Endothelial cell of umbilical vein (primary cell): Measurements from ENCODE around the gene TLNRD1.

Source experiments
- FOS ChIP-seq: IDR thresholded peaks from 2 replicates; pipeline ENCODE4 v1.6.1; 2011; ENCODE audit warnings: mild to moderate bottlenecking, low read length, moderate library complexity, borderline replicate concordance; ENCODE audit not compliant: insufficient read depth
- TF ChIP-seq, protein P1 (sequence below), 2 donors: IDR thresholded peaks; 1 replicate in 1 of 2; 2 replicates in 1 of 2; pipeline ENCODE4 v1.5.1; 2011; ENCODE audit warnings: low read length in 2 of 2, mild to moderate bottlenecking in 2 of 2, moderate library complexity in 2 of 2, control low read depth in 1 of 2, inconsistent platforms in 1 of 2, low read depth in 1 of 2; ENCODE audit not compliant: insufficient read depth in 1 of 2; ENCODE audit errors: extremely low read depth in 1 of 2

- TF ChIP-seq, protein P1, sequence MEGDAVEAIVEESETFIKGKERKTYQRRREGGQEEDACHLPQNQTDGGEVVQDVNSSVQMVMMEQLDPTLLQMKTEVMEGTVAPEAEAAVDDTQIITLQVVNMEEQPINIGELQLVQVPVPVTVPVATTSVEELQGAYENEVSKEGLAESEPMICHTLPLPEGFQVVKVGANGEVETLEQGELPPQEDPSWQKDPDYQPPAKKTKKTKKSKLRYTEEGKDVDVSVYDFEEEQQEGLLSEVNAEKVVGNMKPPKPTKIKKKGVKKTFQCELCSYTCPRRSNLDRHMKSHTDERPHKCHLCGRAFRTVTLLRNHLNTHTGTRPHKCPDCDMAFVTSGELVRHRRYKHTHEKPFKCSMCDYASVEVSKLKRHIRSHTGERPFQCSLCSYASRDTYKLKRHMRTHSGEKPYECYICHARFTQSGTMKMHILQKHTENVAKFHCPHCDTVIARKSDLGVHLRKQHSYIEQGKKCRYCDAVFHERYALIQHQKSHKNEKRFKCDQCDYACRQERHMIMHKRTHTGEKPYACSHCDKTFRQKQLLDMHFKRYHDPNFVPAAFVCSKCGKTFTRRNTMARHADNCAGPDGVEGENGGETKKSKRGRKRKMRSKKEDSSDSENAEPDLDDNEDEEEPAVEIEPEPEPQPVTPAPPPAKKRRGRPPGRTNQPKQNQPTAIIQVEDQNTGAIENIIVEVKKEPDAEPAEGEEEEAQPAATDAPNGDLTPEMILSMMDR (IDR thresholded peaks at IDR 0.05; ENCODE audit: extremely low read depth in 1 of 2, insufficient read depth in 1 of 2, low read depth in 1 of 2, low read length in 2 of 2), result no peak
- no peak for TF ChIP-seq FOS
Observed at GRCh38 chr15:80967451-80967850, 33.3 kb upstream of the TLNRD1 start.
